Naive thymus-derived CD8-positive, alpha-beta T cell (primary cell): ENCODE results near the gene C4A. TPM values are rescaled to one million over a fixed set of nuclear protein-coding genes. Genes with fewer than 3 reads are reported as not detected.
"Not testable (repeated sequence)": the region's sequence is repeated elsewhere in the genome, so short reads cannot be mapped to it uniquely, and the experiment has no call there.

ENCODE experiments used
- ATAC-seq, 2 donors: fragments of 150-1000 bp; cut with Tn5 transposase in 1 of 2; sonication (Bioruptor Pico), chemical (Tn5 transposase) in 1 of 2; 1 replicate in 1 of 2; 2 replicates in 1 of 2; pipeline ENCODE4 v1.10.0; 2021; ENCODE audit warnings: mild to moderate bottlenecking in 2 of 2, moderate library complexity in 2 of 2
- POLR2A ChIA-PET: fragments of 350-600 bp; sonication (Branson Sonifier 250); formaldehyde crosslinking; loops from one replicate; lab custom pipeline; 2021; ENCODE audit warnings: antibody characterized with exemption; lab: Charles Lee
- DNase-seq, 10 donors: peaks; one replicate each; pipeline versions ENCODE4 v3.0.0 to v3.0.0-alpha.2; 2020 to 2022
- H3K27ac Mint-ChIP-seq, 10 donors: one replicate each; pipeline ENCODE4 v1.8.0; 2020 to 2022; ENCODE audit warnings: mild to moderate bottlenecking in 10 of 10, mixed read lengths in 10 of 10, moderate library complexity in 4 of 10, inconsistent platforms in 1 of 10
- H3K27me3 Mint-ChIP-seq, 5 donors: one replicate each; pipeline ENCODE4 v1.8.0; 2021 to 2022; ENCODE audit warnings: mixed read lengths in 5 of 5
- H3K36me3 Mint-ChIP-seq, 3 donors: one replicate each; pipeline ENCODE4 v1.8.0; 2020 to 2022; ENCODE audit warnings: mixed read lengths in 3 of 3, mild to moderate bottlenecking in 2 of 3, inconsistent platforms in 1 of 3
- H3K4me1 Mint-ChIP-seq, 4 donors: one replicate each; pipeline ENCODE4 v1.8.0; 2021 to 2022; ENCODE audit warnings: mixed read lengths in 4 of 4
- H3K4me3 Mint-ChIP-seq, 10 donors: one replicate each; pipeline ENCODE4 v1.8.0; 2020 to 2022; ENCODE audit warnings: mild to moderate bottlenecking in 10 of 10, mixed read lengths in 10 of 10, moderate library complexity in 6 of 10, inconsistent platforms in 1 of 10
- H3K9me3 Mint-ChIP-seq, 9 donors: one replicate each; pipeline ENCODE4 v1.8.0; 2020 to 2022; ENCODE audit warnings: mixed read lengths in 9 of 9, mild to moderate bottlenecking in 3 of 9, inconsistent platforms in 1 of 9, moderate library complexity in 1 of 9
- polyA plus RNA-seq, 3 donors: library from polyadenylated mRNA; unstranded; fragments of 300-500 nt; fragmentation: Illumina TruSeq; gene quantifications; one replicate each; pipeline ENCODE4 v1.2.3, GENCODE V29; 2021
- total RNA-seq, 8 experiments: library from RNA in 2 of 8; stranded (reverse) in 2 of 8; gene quantifications; one replicate each; pipeline ENCODE4 v1.2.3 and lab custom pipeline; 2021 to 2026

C4A gene
- total and polyA plus RNA-seq, 5 experiments from 2014 or later, result 0.81 to 6.0 (median 5.9) TPM; not detected in 2

GRCh38 chr6:31994421-31994820, 12.6 kb downstream of the C4A start:
- POLR2A ChIA-PET, H3K4me3 Mint-ChIP-seq, H3K27ac Mint-ChIP-seq, H3K9me3 Mint-ChIP-seq, H3K36me3 Mint-ChIP-seq, ATAC-seq, H3K27me3 Mint-ChIP-seq, H3K4me1 Mint-ChIP-seq: not testable (repeated sequence)
- peak in 1 of 10 donors; percentile 23 for DNase-seq

- not testable (repeated sequence) for ATAC-seq
Measured at GRCh38 chr6:31996385-31996784, 14.5 kb downstream of the C4A start.

GRCh38 chr6:32002546-32003268, 20.9 kb downstream of the C4A start:
- H3K4me3 Mint-ChIP-seq, H3K36me3 Mint-ChIP-seq, POLR2A ChIA-PET, H3K27me3 Mint-ChIP-seq, H3K9me3 Mint-ChIP-seq, ATAC-seq, DNase-seq, H3K27ac Mint-ChIP-seq: not testable (repeated sequence)
- peaks cover 2 to 11% (median 8%) of the 10 kb centered on the region in 4 donors for H3K4me1 Mint-ChIP-seq

More at GRCh38 chr6:31996385-31996784, 14.5 kb downstream of the C4A start:
- H3K36me3 Mint-ChIP-seq, H3K4me1 Mint-ChIP-seq, H3K27me3 Mint-ChIP-seq, POLR2A ChIA-PET, H3K4me3 Mint-ChIP-seq, H3K27ac Mint-ChIP-seq, H3K9me3 Mint-ChIP-seq: not testable (repeated sequence)
- DNase-seq, result peak in 1 of 10 donors; percentile 6

GRCh38 chr6:32003301-32003700, 21.4 kb downstream of the C4A start:
- H3K4me3 Mint-ChIP-seq, DNase-seq, H3K36me3 Mint-ChIP-seq, H3K27ac Mint-ChIP-seq, H3K9me3 Mint-ChIP-seq, POLR2A ChIA-PET, H3K27me3 Mint-ChIP-seq, ATAC-seq: not testable (repeated sequence)
- peaks cover 2 to 11% (median 8%) of the 10 kb centered on the region in 4 donors for H3K4me1 Mint-ChIP-seq

GRCh38 chr6:32004393-32004792, 22.5 kb downstream of the C4A start:
- POLR2A ChIA-PET, H3K27me3 Mint-ChIP-seq, H3K9me3 Mint-ChIP-seq, DNase-seq, ATAC-seq, H3K36me3 Mint-ChIP-seq: not testable (repeated sequence)
- H3K4me3 Mint-ChIP-seq, result peak overlapping the region in 1 of 10 donors; percentile 21
- peaks cover 2 to 11% (median 8%) of the 10 kb centered on the region in 4 donors for H3K4me1 Mint-ChIP-seq
- H3K27ac Mint-ChIP-seq, result peak overlapping the region in 1 of 10 donors; percentile 22

- POLR2A ChIA-PET, H3K27me3 Mint-ChIP-seq, H3K36me3 Mint-ChIP-seq, H3K9me3 Mint-ChIP-seq: not testable (repeated sequence)
- Mint-ChIP-seq H3K4me1 (peaks cover 2 to 11% (median 8%) of the 10 kb centered on the region in 4 donors), H3K4me3 (peak overlapping the region in 5 of 10 donors; percentile 2 to 64 (median 21)), H3K27ac (peak overlapping the region; percentile 13 to 92 (median 80))
- ATAC-seq (peak; percentile 96 to 99), DNase-seq (peak in 1 of 10 donors; percentile 20)
Measured at GRCh38 chr6:32004864-32005537, 23.1 kb downstream of the C4A start.

GRCh38 chr6:32005538-32005880, 23.7 kb downstream of the C4A start:
- POLR2A ChIA-PET, ATAC-seq, DNase-seq, H3K27me3 Mint-ChIP-seq, H3K36me3 Mint-ChIP-seq, H3K4me3 Mint-ChIP-seq, H3K9me3 Mint-ChIP-seq: not testable (repeated sequence)
- H3K4me1 Mint-ChIP-seq, result peaks cover 2 to 11% (median 8%) of the 10 kb centered on the region in 4 donors
- peak overlapping the region in 3 of 10 donors; percentile 53 to 92 (median 80) for H3K27ac Mint-ChIP-seq

- H3K36me3 Mint-ChIP-seq, POLR2A ChIA-PET, H3K4me3 Mint-ChIP-seq, H3K9me3 Mint-ChIP-seq, ATAC-seq, H3K27me3 Mint-ChIP-seq: not testable (repeated sequence)
- Mint-ChIP-seq H3K27ac (peak overlapping the region in 1 of 10 donors; percentile 17), H3K4me1 (peaks cover 2 to 11% (median 8%) of the 10 kb centered on the region in 4 donors)
- peak in 1 of 10 donors; percentile 47 for DNase-seq
Measured at GRCh38 chr6:32005991-32006529, 24.2 kb downstream of the C4A start.

GRCh38 chr6:32007086-32007485, 25.2 kb downstream of the C4A start:
- H3K9me3 Mint-ChIP-seq, H3K4me3 Mint-ChIP-seq, H3K27ac Mint-ChIP-seq, DNase-seq, H3K27me3 Mint-ChIP-seq, POLR2A ChIA-PET, ATAC-seq, H3K36me3 Mint-ChIP-seq: not testable (repeated sequence)
- H3K4me1 Mint-ChIP-seq, result peaks cover 2 to 11% (median 8%) of the 10 kb centered on the region in 4 donors

GRCh38 chr6:32008037-32008436, 26.2 kb downstream of the C4A start:
- H3K36me3 Mint-ChIP-seq, POLR2A ChIA-PET, H3K4me3 Mint-ChIP-seq, H3K27ac Mint-ChIP-seq, H3K9me3 Mint-ChIP-seq, DNase-seq, ATAC-seq, H3K27me3 Mint-ChIP-seq: not testable (repeated sequence)
- H3K4me1 Mint-ChIP-seq, result peaks cover 2 to 11% (median 8%) of the 10 kb centered on the region in 4 donors

GRCh38 chr6:32008616-32009015, 26.8 kb downstream of the C4A start:
- POLR2A ChIA-PET, H3K4me3 Mint-ChIP-seq, ATAC-seq, DNase-seq, H3K27me3 Mint-ChIP-seq, H3K9me3 Mint-ChIP-seq, H3K36me3 Mint-ChIP-seq, H3K27ac Mint-ChIP-seq: not testable (repeated sequence)
- H3K4me1 Mint-ChIP-seq, result peaks cover 2 to 11% (median 8%) of the 10 kb centered on the region in 4 donors

GRCh38 chr6:32009537-32009936, 27.7 kb downstream of the C4A start:
- ATAC-seq, H3K4me3 Mint-ChIP-seq, POLR2A ChIA-PET: not testable (repeated sequence)

GRCh38 chr6:32010856-32011530, 29.1 kb downstream of the C4A start:
- H3K27me3 Mint-ChIP-seq, H3K9me3 Mint-ChIP-seq, H3K4me3 Mint-ChIP-seq, H3K27ac Mint-ChIP-seq, H3K4me1 Mint-ChIP-seq, H3K36me3 Mint-ChIP-seq, ATAC-seq, POLR2A ChIA-PET: not testable (repeated sequence)
- DNase-seq, result peak in 1 of 10 donors; percentile 50

More at GRCh38 chr6:32009537-32009936, 27.7 kb downstream of the C4A start:
- H3K36me3 Mint-ChIP-seq, H3K9me3 Mint-ChIP-seq, DNase-seq, H3K27ac Mint-ChIP-seq, H3K27me3 Mint-ChIP-seq, H3K4me1 Mint-ChIP-seq: not testable (repeated sequence)
